ENCODE data around the gene MYOD1.

The MYOD1 gene

DNA sequence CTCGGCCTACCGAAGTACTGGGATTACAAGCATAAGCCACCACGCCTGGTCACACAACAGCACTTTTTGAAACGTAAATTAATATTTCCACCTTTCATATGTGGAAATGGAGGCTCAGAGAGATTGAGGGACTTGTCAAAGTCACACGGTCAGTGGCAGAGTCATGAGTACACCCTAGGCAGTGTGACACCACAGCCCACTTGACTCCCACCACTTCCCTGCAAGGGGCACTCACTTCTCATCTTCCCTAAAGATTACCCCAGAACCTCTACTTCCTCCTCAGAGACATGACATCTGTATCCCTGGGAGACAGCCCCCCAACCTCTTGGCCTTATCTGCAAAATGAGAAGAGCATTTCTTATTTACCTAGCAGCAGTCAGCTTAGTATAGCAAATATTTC lies 16.5 kb upstream of the MYOD1 start:
- no peak for DNase-seq (ENCODE audit: low spot score)

GRCh38 chr11:17703951-17704350 lies 15.4 kb upstream of the MYOD1 start:
- DNase-seq (ENCODE audit: low spot score): peak; percentile 40

- DNase-seq (ENCODE audit: low spot score): no peak
Measured at GRCh38 chr11:17707830-17708229, 11.5 kb upstream of the MYOD1 start.

DNA sequence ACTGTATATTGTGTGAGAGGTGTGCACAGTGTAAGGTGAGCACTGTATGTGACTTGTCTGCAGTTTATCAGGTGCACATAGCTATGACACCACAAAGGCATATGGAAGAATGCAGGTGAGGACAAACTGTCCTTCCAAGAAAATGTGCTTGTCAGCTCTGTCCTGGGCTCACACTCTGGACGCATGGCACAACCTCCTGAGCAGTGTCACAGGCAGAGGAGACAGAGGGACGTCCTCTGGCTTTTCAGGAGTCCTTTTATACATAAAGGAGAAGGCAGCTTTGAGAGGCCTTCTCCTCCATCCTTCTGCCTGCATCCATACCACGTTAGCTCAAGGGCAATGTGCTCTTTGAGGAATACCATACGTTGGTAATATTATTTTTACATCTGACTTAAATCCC lies 7.5 kb upstream of the MYOD1 start:
- no peak for DNase-seq (ENCODE audit: low spot score)

GRCh38 chr11:17713851-17714250 lies 5.5 kb upstream of the MYOD1 start:
- no peak for DNase-seq (ENCODE audit: low spot score)

- no peak for DNase-seq (ENCODE audit: low spot score)
Measured at GRCh38 chr11:17714356-17714854, 5.0 kb upstream of the MYOD1 start.

- no peak for DNase-seq (ENCODE audit: low spot score)
Measured at GRCh38 chr11:17714870-17715269, 4.5 kb upstream of the MYOD1 start.

DNA sequence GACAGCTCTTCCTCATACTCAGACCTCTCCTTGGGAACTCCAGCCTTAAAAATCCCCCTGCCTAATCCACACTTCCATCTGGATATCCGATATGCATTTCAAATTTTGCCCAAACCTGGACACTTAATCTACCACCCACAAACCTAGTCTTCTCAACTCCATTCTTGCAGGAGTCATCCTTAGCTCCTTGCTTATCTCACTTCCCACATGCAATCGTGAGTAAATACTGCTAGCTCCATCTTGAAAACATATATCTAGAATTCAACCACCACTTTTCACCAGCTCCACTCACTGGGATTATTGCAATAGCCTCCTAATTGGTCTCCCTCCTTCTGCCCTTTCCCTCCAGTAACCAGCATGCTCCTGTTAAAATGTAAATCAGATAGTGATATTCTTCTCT lies 2.6 kb upstream of the MYOD1 start:
- no peak for DNase-seq (ENCODE audit: low spot score)

- DNase-seq (ENCODE audit: low spot score): no peak
Measured at GRCh38 chr11:17718015-17718414, 1.4 kb upstream of the MYOD1 start.

- DNase-seq (ENCODE audit: low spot score): no peak
Measured at GRCh38 chr11:17718510-17718962, 835 bp upstream of the MYOD1 start.

DNA sequence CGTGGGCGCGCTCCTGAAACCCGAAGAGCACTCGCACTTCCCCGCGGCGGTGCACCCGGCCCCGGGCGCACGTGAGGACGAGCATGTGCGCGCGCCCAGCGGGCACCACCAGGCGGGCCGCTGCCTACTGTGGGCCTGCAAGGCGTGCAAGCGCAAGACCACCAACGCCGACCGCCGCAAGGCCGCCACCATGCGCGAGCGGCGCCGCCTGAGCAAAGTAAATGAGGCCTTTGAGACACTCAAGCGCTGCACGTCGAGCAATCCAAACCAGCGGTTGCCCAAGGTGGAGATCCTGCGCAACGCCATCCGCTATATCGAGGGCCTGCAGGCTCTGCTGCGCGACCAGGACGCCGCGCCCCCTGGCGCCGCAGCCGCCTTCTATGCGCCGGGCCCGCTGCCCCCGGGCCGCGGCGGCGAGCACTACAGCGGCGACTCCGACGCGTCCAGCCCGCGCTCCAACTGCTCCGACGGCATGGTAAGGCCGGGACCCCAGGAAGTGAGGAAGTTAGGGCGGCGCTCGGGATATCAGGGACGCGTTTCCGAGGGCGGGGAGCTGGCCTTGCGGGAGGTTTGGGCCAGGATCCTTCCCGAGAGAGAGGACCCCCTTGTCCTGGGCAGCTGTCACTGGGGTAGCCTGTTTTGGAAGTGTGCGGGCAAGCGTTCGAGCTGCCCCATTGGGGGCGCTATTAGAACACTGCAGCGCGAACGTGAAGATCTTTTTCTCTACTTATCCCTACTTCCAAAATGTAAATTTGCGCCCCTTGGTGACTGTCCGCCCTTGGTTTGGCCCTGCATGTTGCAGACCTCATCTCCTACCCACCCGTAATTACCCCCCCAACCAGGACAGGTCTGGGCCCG lies 796 bp downstream of the MYOD1 start:
- DNase-seq (ENCODE audit: low spot score): no peak

DNA sequence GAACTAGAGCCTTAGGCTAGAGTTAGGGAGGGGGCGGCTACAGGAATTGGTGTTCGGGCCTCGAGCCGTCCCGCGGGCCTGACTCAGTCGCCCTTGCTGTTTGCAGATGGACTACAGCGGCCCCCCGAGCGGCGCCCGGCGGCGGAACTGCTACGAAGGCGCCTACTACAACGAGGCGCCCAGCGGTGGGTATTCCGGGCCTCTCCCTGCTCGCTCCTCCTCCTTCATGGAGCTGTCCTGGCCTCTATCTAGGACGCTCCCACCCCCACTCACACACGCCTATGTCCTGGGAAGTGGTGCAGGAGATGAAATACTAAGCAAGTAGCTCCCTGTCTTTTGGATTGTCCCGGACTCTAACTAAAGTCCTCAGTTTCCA lies 1.4 kb downstream of the MYOD1 start:
- DNase-seq (ENCODE audit: low spot score): no peak

GRCh38 chr11:17721242-17721999 lies 2.0 kb downstream of the MYOD1 start:
- DNase-seq (ENCODE audit: low spot score): no peak

GRCh38 chr11:17722000-17722643 lies 2.8 kb downstream of the MYOD1 start:
- DNase-seq (ENCODE audit: low spot score): no peak

- DNase-seq (ENCODE audit: low spot score): no peak
Measured at GRCh38 chr11:17724020-17724908, 4.9 kb downstream of the MYOD1 start.

DNA sequence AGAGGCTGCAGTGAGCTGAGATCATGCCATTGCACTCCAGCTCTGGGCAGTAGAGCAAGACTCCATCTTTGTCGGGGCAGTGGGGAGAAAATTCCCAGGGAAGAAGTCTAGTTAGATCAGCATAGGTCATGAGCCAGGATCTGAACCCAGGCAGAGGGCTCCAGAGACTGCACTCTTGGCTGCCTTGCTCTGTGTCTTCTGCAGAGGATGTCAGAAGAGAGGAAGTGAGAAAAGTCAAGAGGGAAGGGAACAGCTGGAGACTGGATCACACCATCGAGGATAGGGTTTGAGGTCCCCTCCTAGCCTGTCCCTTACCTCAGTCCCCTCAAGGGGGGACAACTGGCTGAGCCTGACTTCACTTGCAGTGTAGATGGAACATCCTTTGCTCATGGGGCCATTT lies 5.8 kb downstream of the MYOD1 start:
- DNase-seq (ENCODE audit: low spot score): no peak

DNA sequence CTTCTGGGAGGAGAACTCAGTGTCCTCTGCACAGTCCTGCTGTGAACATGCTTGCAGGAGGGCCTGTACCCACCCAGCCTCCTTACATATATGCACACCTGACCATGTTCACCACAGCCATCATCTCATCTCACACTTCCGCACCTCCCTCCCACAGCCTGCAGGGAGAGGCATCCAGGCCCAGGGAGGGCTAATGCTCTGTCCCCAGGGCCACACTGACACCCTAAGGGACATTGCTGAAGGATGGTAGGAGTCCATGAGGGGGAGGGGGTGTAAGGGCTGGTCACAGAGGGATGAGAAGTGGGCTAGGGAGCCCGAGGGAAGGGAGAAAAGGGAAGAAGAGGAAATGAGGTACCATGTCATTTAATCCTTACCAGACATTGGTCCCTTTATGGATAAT lies 10.8 kb downstream of the MYOD1 start:
- DNase-seq (ENCODE audit: low spot score): no peak

GRCh38 chr11:17730608-17731462 lies 11.5 kb downstream of the MYOD1 start:
- peak; percentile 72 for DNase-seq (ENCODE audit: low spot score)

GRCh38 chr11:17733261-17733660 lies 13.9 kb downstream of the MYOD1 start:
- DNase-seq (ENCODE audit: low spot score): no peak

DNA sequence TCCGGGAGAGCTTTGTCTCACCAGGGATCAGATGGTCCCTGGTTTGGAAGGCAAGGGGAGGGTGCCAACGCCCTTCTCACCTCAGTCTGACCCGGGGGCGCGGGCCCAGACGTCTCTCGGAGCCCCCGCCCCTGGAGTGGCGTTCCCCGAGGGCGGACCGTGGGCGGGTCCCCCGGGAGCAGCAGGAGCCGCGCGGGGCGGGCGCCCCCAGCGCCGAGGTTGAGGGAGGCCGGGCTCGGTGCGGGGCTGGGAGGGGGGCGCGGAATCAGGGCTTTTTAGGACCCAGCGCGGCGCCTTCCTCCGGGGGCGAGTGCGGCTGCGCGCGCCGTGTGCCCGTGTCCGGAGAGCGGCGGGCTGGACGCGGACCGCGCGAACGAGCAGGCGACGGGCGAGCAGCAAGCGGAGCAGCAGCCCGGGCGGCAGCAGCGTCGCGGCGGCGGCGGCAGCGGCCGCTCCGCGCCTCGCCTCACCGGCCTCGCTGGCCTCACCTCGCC lies 15.1 kb downstream of the MYOD1 start, which contains the start of gene KCNC1:
TSS of gene KCNC1 (plus strand) at position 364 of the 494 bp plus-strand sequence. CDS start 1,222 bp downstream, outside the sequence.
- no peak for DNase-seq (ENCODE audit: low spot score)
